Endothelial cell of umbilical vein (primary cell): Measurements from ENCODE around the gene MYBPHL. TPM values are rescaled to one million over a fixed set of nuclear protein-coding genes. Genes with fewer than 3 reads are reported as not detected.

ENCODE experiments used
- BruUV-seq: library from RNA; stranded (reverse); fragments of 400-500 nt; replicated peaks from 2 replicates; lab custom pipeline; 2021; lab: Mats Ljungman, UMichigan
- CTCF ChIA-PET: fragments of 300-600, 350-600 bp; sonication (Branson Sonifier 250); formaldehyde crosslinking; loops from one replicate; lab custom pipeline; 2021; ENCODE audit warnings: antibody characterized with exemption, inconsistent platforms; lab: Charles Lee
- POLR2A ChIA-PET: fragments of 300-600, 350-600 bp; sonication (Branson Sonifier 250); formaldehyde crosslinking; loops from one replicate; lab custom pipeline; 2021; ENCODE audit warnings: antibody characterized with exemption, inconsistent platforms; lab: Charles Lee
- DNase-seq: peaks from one replicate; pipeline ENCODE4 v3.0.0-alpha.2; 2011; ENCODE audit warnings: low read depth, low spot score
- FAIRE-seq: peaks from 2 replicates; lab custom pipeline; 2011; peaks lifted over from hg19 to GRCh38; lab: Jason Lieb, UNC
- H2AFZ ChIP-seq: 2 replicates; pipeline ENCODE4 v1.6.0; 2012; ENCODE audit warnings: low read depth, low read length, control low read depth, inconsistent platforms
- H3K27ac ChIP-seq: 2 replicates; pipeline ENCODE4 v1.5.1; 2011; ENCODE audit warnings: low read depth, mild to moderate bottlenecking, control low read depth, low read length, moderate library complexity; ENCODE audit not compliant: insufficient read depth
- H3K27me3 ChIP-seq, 2 experiments: 2 replicates each; pipeline versions ENCODE4 v1.6.0 to v1.6.1; 2011; ENCODE audit warnings: low read length in 2 of 2, mixed read lengths in 1 of 2; ENCODE audit not compliant: control insufficient read depth in 2 of 2, insufficient read depth in 2 of 2
- H3K36me3 ChIP-seq, 2 experiments: 2 replicates in 1 of 2; 3 replicates in 1 of 2; pipeline ENCODE4 v1.5.1; 2011; ENCODE audit warnings: low read length in 2 of 2, mild to moderate bottlenecking in 1 of 2, moderate library complexity in 1 of 2; ENCODE audit not compliant: control insufficient read depth in 2 of 2, insufficient read depth in 2 of 2; ENCODE audit errors: extremely low read depth in 1 of 2
- H3K4me1 ChIP-seq: 3 replicates; pipeline ENCODE4 v1.5.1; 2011; ENCODE audit warnings: mild to moderate bottlenecking, low read length; ENCODE audit not compliant: control insufficient read depth, insufficient read depth; ENCODE audit errors: extremely low read depth
- H3K4me2 ChIP-seq: 2 replicates; pipeline ENCODE4 v1.6.1; 2011; ENCODE audit warnings: low read length, control low read depth, mixed read lengths; ENCODE audit not compliant: insufficient read depth
- H3K4me3 ChIP-seq, 3 experiments: fragments of 200-600 bp in 1 of 3; sonication (generic), shearing (Covaris generic) in 1 of 3; replicated peaks in 1 of 3; 2 replicates each; pipeline ENCODE4 v1.5.1; 2011 to 2016; ENCODE audit warnings: control low read depth in 3 of 3, low read length in 3 of 3, mild to moderate bottlenecking in 2 of 3, inconsistent platforms in 1 of 3, low read depth in 1 of 3, moderate library complexity in 1 of 3; ENCODE audit not compliant: insufficient read depth in 1 of 3
- H3K79me2 ChIP-seq: 2 replicates; pipeline ENCODE4 v1.6.0; 2012; ENCODE audit warnings: low read length, inconsistent platforms; ENCODE audit not compliant: control insufficient read depth, insufficient read depth
- H3K9ac ChIP-seq: replicated peaks from 2 replicates; pipeline ENCODE3; 2011; ENCODE audit warnings: low read length, control low read depth; ENCODE audit not compliant: insufficient read depth; ENCODE audit errors: extremely low read depth
- H3K9me1 ChIP-seq: replicated peaks from 3 replicates; pipeline ENCODE4 v1.6.0; 2011; ENCODE audit warnings: mild to moderate bottlenecking, low read length; ENCODE audit not compliant: control insufficient read depth, insufficient read depth; ENCODE audit errors: extremely low read depth
- H3K9me3 ChIP-seq: replicated peaks from 2 replicates; pipeline ENCODE4 v1.5.1; 2012; ENCODE audit warnings: low read length, inconsistent platforms; ENCODE audit not compliant: control insufficient read depth, insufficient read depth
- H4K20me1 ChIP-seq: replicated peaks from 2 replicates; pipeline ENCODE3; 2011; ENCODE audit warnings: mild to moderate bottlenecking, low read length; ENCODE audit not compliant: control insufficient read depth, insufficient read depth; ENCODE audit errors: extremely low read depth
- EZH2 ChIP-seq: IDR thresholded peaks from 2 replicates; pipeline ENCODE4 v1.6.1; 2012; ENCODE audit warnings: borderline replicate concordance, low read depth, mild to moderate bottlenecking, moderate library complexity, low read length, inconsistent platforms; ENCODE audit not compliant: severe bottlenecking
- FOS ChIP-seq: IDR thresholded peaks from 2 replicates; pipeline ENCODE4 v1.6.1; 2011; ENCODE audit warnings: mild to moderate bottlenecking, low read length, moderate library complexity, borderline replicate concordance; ENCODE audit not compliant: insufficient read depth
- GATA2 ChIP-seq: IDR thresholded peaks from 2 replicates; pipeline ENCODE4 v1.7.0; 2011; ENCODE audit warnings: low read depth, mild to moderate bottlenecking, moderate library complexity, mixed read lengths, low read length; ENCODE audit not compliant: insufficient read length, insufficient read depth
- JUN ChIP-seq: IDR thresholded peaks from 2 replicates; pipeline ENCODE4 v1.6.1; 2011; ENCODE audit warnings: borderline replicate concordance, low read depth; ENCODE audit not compliant: insufficient read length, insufficient read depth
- MYC ChIP-seq: IDR thresholded peaks from one replicate; pipeline ENCODE4 v1.6.1; 2011; ENCODE audit warnings: mild to moderate bottlenecking, low read depth, low read length
- POLR2A ChIP-seq: IDR thresholded peaks from 2 replicates; pipeline ENCODE4 v1.6.1; 2012; ENCODE audit warnings: low read depth, mild to moderate bottlenecking, control low read depth, low read length
- POLR2AphosphoS5 ChIP-seq: IDR thresholded peaks from 2 replicates; pipeline ENCODE4 v1.6.1; 2012; ENCODE audit warnings: low read depth, mild to moderate bottlenecking, control low read depth, low read length, moderate library complexity; ENCODE audit not compliant: insufficient read depth
- dilution Hi-C: fragments of 300-500 bp; cut with MboI; formaldehyde crosslinking; loops from one replicate; pipeline ENCODE4 v1.15.0; 2019; ENCODE audit warnings: low sequenced_read_pairs; ENCODE audit not compliant: extremely low pct_ligation_motif_present
- intact Hi-C: fragments of 100-400 bp; cut with micrococcal nuclease; formaldehyde crosslinking; loops from one replicate; pipeline ENCODE4 v1.10.0; 2022
- polyA plus RNA-seq, 4 experiments: library from polyadenylated mRNA; depleted of rRNA in 3 of 4; stranded (reverse) in 3 of 4; unstranded in 1 of 4; fragments of >200 nt; gene quantifications; 2 replicates each; pipeline versions ENCODE4 v1.2.1 to v1.2.3, GENCODE V29; 2011 to 2012; ENCODE audit warnings: missing spikeins in 1 of 4
- total RNA-seq: library from RNA; stranded (reverse); gene quantifications from 2 replicates; pipeline ENCODE4 v1.2.3, GENCODE V29; 2021
- TF ChIP-seq, protein P1 (sequence below): IDR thresholded peaks from 2 replicates; pipeline ENCODE4 v1.6.1; 2011; ENCODE audit not compliant: insufficient read depth, insufficient read length
- TF ChIP-seq, protein P2 (sequence below), 2 donors: IDR thresholded peaks; 1 replicate in 1 of 2; 2 replicates in 1 of 2; pipeline ENCODE4 v1.5.1; 2011; ENCODE audit warnings: low read length in 2 of 2, mild to moderate bottlenecking in 2 of 2, moderate library complexity in 2 of 2, control low read depth in 1 of 2, inconsistent platforms in 1 of 2, low read depth in 1 of 2; ENCODE audit not compliant: insufficient read depth in 1 of 2; ENCODE audit errors: extremely low read depth in 1 of 2

MYBPHL gene
- total and polyA plus RNA-seq, 2 donors (not counting 3 experiments of a cell fraction or from before 2014, with no cell fraction given), result not detected

DNA sequence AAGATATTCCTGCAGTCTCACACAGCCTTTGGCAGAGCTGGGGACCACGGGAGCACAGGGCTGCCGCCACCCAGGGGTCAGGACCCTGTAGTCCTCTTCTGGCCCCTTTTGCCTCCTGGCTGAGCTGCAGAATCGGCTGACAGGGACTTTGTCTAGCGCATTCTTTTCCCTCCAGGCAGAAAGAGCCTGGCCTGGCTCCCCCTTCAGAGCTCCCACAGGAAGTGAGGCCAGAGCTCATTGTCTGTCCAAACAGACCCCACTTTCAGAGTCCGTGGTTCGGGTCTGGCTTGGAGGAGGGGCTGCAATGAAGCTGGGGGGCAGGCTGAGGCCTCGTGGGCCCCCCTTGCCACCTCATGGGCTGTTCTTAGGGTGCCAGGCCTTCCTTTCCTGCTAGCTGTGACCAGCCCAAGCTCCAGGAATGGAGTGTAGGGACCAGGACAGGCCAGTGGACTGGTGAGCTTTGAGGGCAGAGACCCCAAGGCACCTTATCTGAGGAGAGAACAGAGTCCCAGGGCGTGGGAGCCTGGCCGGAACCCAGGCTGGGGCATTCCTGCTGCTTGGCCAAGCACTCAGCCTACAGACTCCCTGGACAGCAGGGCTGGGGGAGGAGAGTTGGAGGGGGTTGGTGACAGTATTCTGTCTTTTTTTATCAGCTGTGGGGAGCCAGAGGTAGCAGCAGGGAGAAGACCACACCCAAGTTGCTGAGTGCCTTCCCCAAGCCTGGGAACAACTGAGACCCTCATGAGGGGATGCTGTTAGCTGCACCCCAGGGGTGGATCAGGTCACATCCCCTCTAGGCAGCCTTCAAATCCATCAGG lies 52.8 kb downstream of the MYBPHL start:
- FAIRE-seq (no peak), DNase-seq (no peak)
- dilution Hi-C loops (no loop called here), intact Hi-C loops (no loop called here)
- Histone ChIP-seq H4K20me1 (no peaks in the 10 kb centered on the region), H3K9me1 (no peaks in the 10 kb centered on the region), H3K9ac (no peak overlapping the region), H3K9me3 (no peaks in the 10 kb centered on the region), H2AFZ (no peak overlapping the region), H3K4me2 (no peak overlapping the region), H3K27ac (no peak overlapping the region), H3K4me1 (no peaks in the 10 kb centered on the region), H3K36me3 (no peaks in the 10 kb centered on the region), H3K79me2 (no peaks in the 10 kb centered on the region), H3K4me3 (no peak overlapping the region), H3K27me3 (peaks cover 3 to 8% of the 10 kb centered on the region in 2 experiments)
- CTCF ChIA-PET, result interaction anchor here (0.7 to 2.1 kb wide), 11 partner anchors 10 to 278 kb away, joined by 3 to 5 read pairs (median 3); partner anchors contain the start of gene PSRC1
- BruUV-seq, result no TSS peak
- POLR2A ChIA-PET, result no interaction called here
- no peak for TF ChIP-seq GATA2
- TF ChIP-seq POLR2AphosphoS5, result no peak

DNA sequence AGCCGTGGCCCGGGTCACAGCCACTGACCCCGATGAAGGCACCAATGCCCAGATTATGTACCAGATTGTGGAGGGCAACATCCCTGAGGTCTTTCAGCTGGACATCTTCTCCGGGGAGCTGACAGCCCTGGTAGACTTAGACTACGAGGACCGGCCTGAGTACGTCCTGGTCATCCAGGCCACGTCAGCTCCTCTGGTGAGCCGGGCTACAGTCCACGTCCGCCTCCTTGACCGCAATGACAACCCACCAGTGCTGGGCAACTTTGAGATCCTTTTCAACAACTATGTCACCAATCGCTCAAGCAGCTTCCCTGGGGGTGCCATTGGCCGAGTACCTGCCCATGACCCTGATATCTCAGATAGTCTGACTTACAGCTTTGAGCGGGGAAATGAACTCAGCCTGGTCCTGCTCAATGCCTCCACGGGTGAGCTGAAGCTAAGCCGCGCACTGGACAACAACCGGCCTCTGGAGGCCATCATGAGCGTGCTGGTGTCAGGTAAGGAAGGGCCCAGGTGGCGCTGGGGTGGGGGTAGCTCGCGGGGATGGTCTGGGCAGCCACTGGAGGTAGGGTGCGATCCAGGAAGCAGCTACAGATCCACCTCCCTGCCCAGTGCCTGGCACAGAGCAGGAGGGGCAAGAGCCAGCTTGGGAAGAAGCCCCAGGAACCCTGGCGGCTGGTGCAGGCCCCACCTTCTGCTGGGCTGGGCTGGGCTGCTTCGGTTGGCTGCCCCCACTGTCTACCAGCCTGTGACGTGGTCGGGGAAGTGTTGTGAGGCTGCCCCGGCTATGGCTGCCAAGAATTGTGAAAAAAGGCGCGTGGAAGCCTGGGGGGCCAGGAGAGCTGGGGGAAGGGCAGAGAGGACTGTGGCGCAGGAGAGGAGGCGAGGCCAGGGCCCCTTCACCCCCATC lies 53.7 kb downstream of the MYBPHL start:
- Histone ChIP-seq H3K4me3 (no peak overlapping the region), H3K27me3 (peaks cover 3 to 8% of the 10 kb centered on the region in 2 experiments), H3K9ac (no peak overlapping the region), H4K20me1 (no peaks in the 10 kb centered on the region), H3K27ac (no peak overlapping the region), H2AFZ (no peak overlapping the region), H3K9me1 (no peaks in the 10 kb centered on the region), H3K9me3 (no peaks in the 10 kb centered on the region), H3K36me3 (no peaks in the 10 kb centered on the region), H3K79me2 (no peaks in the 10 kb centered on the region), H3K4me1 (no peaks in the 10 kb centered on the region), H3K4me2 (no peak overlapping the region)
- BruUV-seq, result no TSS peak
- FAIRE-seq, result no peak
- DNase-seq, result no peak
- dilution Hi-C loops, result no loop called here
- TF ChIP-seq POLR2AphosphoS5 (no peak), MYC (no peak), EZH2 (no peak), FOS (no peak), JUN (no peak), GATA2 (no peak), POLR2A (no peak)
- TF ChIP-seq, protein P1, sequence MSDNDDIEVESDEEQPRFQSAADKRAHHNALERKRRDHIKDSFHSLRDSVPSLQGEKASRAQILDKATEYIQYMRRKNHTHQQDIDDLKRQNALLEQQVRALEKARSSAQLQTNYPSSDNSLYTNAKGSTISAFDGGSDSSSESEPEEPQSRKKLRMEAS, result no peak
- TF ChIP-seq, protein P2, sequence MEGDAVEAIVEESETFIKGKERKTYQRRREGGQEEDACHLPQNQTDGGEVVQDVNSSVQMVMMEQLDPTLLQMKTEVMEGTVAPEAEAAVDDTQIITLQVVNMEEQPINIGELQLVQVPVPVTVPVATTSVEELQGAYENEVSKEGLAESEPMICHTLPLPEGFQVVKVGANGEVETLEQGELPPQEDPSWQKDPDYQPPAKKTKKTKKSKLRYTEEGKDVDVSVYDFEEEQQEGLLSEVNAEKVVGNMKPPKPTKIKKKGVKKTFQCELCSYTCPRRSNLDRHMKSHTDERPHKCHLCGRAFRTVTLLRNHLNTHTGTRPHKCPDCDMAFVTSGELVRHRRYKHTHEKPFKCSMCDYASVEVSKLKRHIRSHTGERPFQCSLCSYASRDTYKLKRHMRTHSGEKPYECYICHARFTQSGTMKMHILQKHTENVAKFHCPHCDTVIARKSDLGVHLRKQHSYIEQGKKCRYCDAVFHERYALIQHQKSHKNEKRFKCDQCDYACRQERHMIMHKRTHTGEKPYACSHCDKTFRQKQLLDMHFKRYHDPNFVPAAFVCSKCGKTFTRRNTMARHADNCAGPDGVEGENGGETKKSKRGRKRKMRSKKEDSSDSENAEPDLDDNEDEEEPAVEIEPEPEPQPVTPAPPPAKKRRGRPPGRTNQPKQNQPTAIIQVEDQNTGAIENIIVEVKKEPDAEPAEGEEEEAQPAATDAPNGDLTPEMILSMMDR (IDR thresholded peaks at IDR 0.05; ENCODE audit: extremely low read depth in 1 of 2, insufficient read depth in 1 of 2, low read depth in 1 of 2, low read length in 2 of 2), result no peak
- ChIA-PET CTCF (interaction anchor here (0.9 to 2.1 kb wide), 12 partner anchors 10 to 237 kb away, joined by 3 to 6 read pairs (median 3); partner anchors contain the start of gene PSRC1), POLR2A (no interaction called here)
- intact Hi-C loops, result no loop called here
